Vagina (tissue), 2 donors: ENCODE measurements around the gene SSR3. TPM values are rescaled to one million over a fixed set of nuclear protein-coding genes. Genes with fewer than 3 reads are reported as not detected.
A peak's percentile ranks its signal among the peaks of the same experiment; 100 is the strongest.

Experiments
- DNase-seq, 2 donors: peaks; one replicate each; pipeline ENCODE4 v3.0.0-alpha.2; 2017; ENCODE audit errors: extremely low spot score in 2 of 2
- H3K27ac ChIP-seq: fragments of 200-600 bp; sonication (generic); one replicate; pipeline ENCODE4 v1.5.1; 2019
- H3K27me3 ChIP-seq: fragments of 200-600 bp; sonication (generic); one replicate; pipeline ENCODE4 v1.5.1; 2019
- H3K36me3 ChIP-seq, 2 donors: fragments of 200-600 bp; sonication (generic); one replicate each; pipeline ENCODE4 v1.5.1; 2017 to 2019
- H3K4me1 ChIP-seq: fragments of 200-600 bp; sonication (generic); one replicate; pipeline ENCODE4 v1.5.1; 2019
- H3K4me3 ChIP-seq, 2 donors: fragments of 200-600 bp; sonication (generic); 1 replicate in 1 of 2; 2 replicates in 1 of 2; pipeline ENCODE4 v1.5.1; 2016 to 2019
- H3K9me3 ChIP-seq: fragments of 200-600 bp; sonication (generic); one replicate; pipeline ENCODE4 v1.5.1; 2019
- POLR2A ChIP-seq, 2 donors: fragments of 450-650 bp; IDR thresholded peaks; one replicate each; pipeline ENCODE4 v1.6.1; 2017; ENCODE audit warnings: antibody characterized with exemption in 2 of 2, mild to moderate bottlenecking in 2 of 2, moderate library complexity in 2 of 2
- POLR2AphosphoS5 ChIP-seq, 2 donors: sonication (generic); formaldehyde crosslinking; IDR thresholded peaks; one replicate each; pipeline ENCODE4 v1.9.0; 2017; ENCODE audit warnings: antibody characterized with exemption in 2 of 2, mild to moderate bottlenecking in 2 of 2, low read depth in 1 of 2; ENCODE audit not compliant: insufficient read depth in 1 of 2
- intact Hi-C: fragments of 100-400 bp; cut with DNase I; formaldehyde crosslinking; loops from one replicate; pipeline ENCODE4 v1.15.1; 2023
- total RNA-seq: library from RNA; depleted of rRNA; stranded (reverse); fragments of >200 nt; gene quantifications from one replicate; pipeline ENCODE4 v1.2.3, GENCODE V29; 2016
- TF ChIP-seq, protein P1 (sequence below), 3 experiments: fragments of 450-650 bp in 2 of 3; fragments of 200-600 bp in 1 of 3; sonication (generic) in 1 of 3; IDR thresholded peaks; one replicate each; pipeline ENCODE4 v1.5.1; 2017 to 2019; ENCODE audit warnings: antibody characterized with exemption in 3 of 3, mild to moderate bottlenecking in 2 of 3, moderate library complexity in 2 of 3

SSR3 gene
- total RNA-seq, 1 donor from 2014 or later = 68.0 TPM

DNA sequence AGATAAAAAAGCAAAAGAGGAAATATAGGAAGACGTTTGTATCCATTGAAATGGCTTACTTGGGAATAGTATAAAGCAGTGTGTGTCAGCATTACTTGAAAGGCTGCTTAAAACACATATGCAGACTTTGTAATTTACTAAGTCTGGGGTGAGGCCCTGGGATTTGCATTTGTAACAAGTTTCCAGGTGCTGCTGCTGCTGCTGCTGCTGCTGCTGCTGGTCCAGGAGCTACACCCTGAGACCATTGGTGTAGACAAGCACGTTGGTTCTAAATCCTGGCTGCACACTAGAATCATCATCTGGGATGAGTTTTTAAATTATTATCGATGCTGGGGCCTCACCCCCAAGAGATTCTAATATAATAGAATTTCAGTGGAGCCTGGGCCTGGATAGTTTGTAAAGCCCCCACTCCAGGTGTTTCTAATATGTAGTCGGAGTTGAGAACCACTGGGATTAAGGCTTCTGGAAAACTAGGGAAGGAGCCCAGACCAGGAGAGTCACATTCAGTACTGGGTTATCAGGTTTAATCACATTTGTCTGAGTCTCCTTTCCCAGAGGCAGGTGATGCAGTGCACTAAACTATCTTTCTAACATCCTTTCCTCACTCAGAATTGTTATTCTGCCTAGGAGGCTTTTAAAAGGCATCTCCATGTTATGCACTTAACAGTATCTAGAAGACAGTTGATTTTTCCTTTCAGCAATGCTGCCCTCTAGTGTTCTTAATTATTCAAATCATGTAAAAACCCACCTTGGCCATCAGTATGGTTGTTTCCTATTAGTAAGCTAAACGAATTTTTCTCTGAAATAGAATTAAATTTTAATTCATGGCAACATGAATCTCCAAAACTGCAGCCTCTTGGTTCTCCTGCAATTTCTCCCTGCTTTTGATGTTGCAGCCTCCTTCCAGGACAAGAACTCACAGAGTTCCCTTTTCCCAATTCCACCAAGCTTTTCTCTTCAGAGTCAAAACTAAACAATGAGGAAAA, 45.4 kb downstream of the SSR3 start:
- no peaks in the 10 kb centered on the region for H3K9me3 ChIP-seq
- intact Hi-C loops = loop anchor here (10.0 kb wide), 1 partner anchor 355 kb away; no protein-coding TSS in a partner anchor
- no peaks in the 10 kb centered on the region for H3K4me1 ChIP-seq
- no peak overlapping the region for H3K4me3 ChIP-seq
- no peaks in the 10 kb centered on the region for H3K27me3 ChIP-seq
- TF ChIP-seq, protein P1, sequence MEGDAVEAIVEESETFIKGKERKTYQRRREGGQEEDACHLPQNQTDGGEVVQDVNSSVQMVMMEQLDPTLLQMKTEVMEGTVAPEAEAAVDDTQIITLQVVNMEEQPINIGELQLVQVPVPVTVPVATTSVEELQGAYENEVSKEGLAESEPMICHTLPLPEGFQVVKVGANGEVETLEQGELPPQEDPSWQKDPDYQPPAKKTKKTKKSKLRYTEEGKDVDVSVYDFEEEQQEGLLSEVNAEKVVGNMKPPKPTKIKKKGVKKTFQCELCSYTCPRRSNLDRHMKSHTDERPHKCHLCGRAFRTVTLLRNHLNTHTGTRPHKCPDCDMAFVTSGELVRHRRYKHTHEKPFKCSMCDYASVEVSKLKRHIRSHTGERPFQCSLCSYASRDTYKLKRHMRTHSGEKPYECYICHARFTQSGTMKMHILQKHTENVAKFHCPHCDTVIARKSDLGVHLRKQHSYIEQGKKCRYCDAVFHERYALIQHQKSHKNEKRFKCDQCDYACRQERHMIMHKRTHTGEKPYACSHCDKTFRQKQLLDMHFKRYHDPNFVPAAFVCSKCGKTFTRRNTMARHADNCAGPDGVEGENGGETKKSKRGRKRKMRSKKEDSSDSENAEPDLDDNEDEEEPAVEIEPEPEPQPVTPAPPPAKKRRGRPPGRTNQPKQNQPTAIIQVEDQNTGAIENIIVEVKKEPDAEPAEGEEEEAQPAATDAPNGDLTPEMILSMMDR (IDR thresholded peaks at IDR 0.05) = peak in 2 of 3 experiments; percentile 57
- TF ChIP-seq POLR2A (IDR thresholded peaks at IDR 0.05) (no peak), POLR2AphosphoS5 (IDR thresholded peaks at IDR 0.05; ENCODE audit: insufficient read depth in 1 of 2, low read depth in 1 of 2) (peak in 1 of 2 donors; percentile 28)
- H3K27ac ChIP-seq = no peak overlapping the region
- no peak for DNase-seq
- no peaks in the 10 kb centered on the region for H3K36me3 ChIP-seq

DNA sequence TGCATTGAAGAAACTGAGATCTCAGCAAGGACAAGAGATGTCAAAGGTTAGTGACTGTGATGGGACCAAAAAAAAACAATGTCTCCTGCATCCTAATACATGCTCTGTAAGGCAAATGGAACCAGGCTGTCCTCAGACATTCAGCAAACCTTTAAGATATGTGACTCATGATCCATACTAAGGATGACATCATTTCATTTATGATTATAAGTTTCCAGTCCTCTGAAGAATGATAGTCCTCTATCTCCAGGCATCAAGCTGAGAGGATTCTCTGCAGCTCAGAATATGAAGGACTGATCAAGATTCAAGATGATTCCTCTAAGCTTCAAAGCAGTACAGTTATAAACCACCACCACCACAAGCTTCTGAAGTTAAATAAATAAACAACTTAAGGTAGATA, 47.6 kb downstream of the SSR3 start:
- Histone ChIP-seq H3K36me3 (no peaks in the 10 kb centered on the region), H3K4me3 (no peak overlapping the region), H3K27ac (no peak overlapping the region), H3K9me3 (no peaks in the 10 kb centered on the region), H3K4me1 (no peaks in the 10 kb centered on the region), H3K27me3 (no peaks in the 10 kb centered on the region)
- TF ChIP-seq, protein P1 (IDR thresholded peaks at IDR 0.05) = no peak
- TF ChIP-seq POLR2AphosphoS5 (IDR thresholded peaks at IDR 0.05; ENCODE audit: insufficient read depth in 1 of 2, low read depth in 1 of 2) (no peak), POLR2A (IDR thresholded peaks at IDR 0.05) (no peak)
- no peak for DNase-seq
- intact Hi-C loops = no loop called here

DNA sequence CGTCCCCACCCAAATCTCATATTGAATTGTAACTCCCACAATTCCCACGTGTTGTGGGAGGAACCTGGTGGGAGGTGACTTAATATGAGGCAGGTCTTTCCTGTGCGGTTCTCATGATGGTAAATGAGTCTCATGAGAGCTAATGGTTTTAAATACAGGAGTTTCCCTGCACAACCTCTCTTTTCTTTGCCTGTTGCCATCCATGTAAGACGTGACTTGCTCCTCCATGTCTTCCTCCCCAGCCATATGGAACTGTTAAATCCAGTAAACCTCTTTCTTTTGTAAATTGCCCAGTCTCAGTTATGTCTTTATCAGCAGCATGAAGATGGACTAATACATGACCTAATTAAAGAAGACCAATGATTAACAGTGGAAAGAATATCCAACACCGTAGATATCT, 56.6 kb downstream of the SSR3 start:
- Histone ChIP-seq H3K27me3 (no peaks in the 10 kb centered on the region), H3K4me1 (no peaks in the 10 kb centered on the region), H3K36me3 (no peaks in the 10 kb centered on the region), H3K4me3 (no peak overlapping the region), H3K9me3 (no peaks in the 10 kb centered on the region), H3K27ac (no peak overlapping the region)
- intact Hi-C loops = no loop called here
- no peak for TF ChIP-seq POLR2A (IDR thresholded peaks at IDR 0.05)
- TF ChIP-seq, protein P1 (IDR thresholded peaks at IDR 0.05) = no peak
- no peak for TF ChIP-seq POLR2AphosphoS5 (IDR thresholded peaks at IDR 0.05; ENCODE audit: insufficient read depth in 1 of 2, low read depth in 1 of 2)
- no peak for DNase-seq

DNA sequence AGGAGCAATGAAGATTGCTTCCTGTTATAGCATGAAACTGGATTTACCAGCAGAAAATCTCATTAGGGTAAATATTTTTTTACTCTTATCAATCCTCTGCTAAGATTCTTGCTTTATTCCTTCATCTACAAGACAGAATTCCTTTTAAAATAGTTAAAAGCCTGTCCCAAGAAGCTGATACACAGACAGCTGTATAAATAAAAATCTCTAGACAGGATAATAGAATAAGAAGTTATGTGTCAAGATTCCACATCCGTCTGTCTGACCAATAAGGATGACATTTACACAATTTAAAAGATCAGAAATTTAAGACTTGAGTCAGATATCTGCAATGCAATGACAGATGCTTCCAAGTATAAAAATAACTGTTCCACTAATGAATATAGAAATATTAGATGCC, 57.6 kb downstream of the SSR3 start:
- TF ChIP-seq POLR2A (IDR thresholded peaks at IDR 0.05) (no peak), POLR2AphosphoS5 (IDR thresholded peaks at IDR 0.05; ENCODE audit: insufficient read depth in 1 of 2, low read depth in 1 of 2) (no peak)
- TF ChIP-seq, protein P1 (IDR thresholded peaks at IDR 0.05) = no peak
- Histone ChIP-seq H3K9me3 (no peaks in the 10 kb centered on the region), H3K36me3 (no peaks in the 10 kb centered on the region), H3K4me1 (no peaks in the 10 kb centered on the region), H3K27me3 (no peaks in the 10 kb centered on the region), H3K27ac (no peak overlapping the region), H3K4me3 (no peak overlapping the region)
- DNase-seq = no peak
- intact Hi-C loops = no loop called here

DNA sequence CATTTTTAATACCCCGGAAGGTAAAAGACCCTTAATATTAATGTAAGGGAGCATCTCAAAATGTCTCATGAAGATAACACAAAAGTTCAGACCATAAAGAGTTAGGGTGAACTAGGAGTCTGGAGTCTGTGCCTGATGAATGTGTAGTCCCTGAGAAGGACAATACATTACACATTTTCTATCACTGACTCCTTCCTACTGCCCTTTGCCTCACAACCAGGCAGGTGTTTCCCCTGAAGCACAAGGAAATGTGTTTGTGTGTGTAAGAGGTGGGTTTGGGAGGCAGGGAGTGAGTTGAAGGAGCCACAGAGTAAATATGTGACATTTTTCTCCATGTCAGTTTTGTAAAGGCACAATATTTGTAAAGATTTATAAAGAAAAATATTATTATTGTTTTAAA, 59.1 kb downstream of the SSR3 start:
- Histone ChIP-seq H3K9me3 (no peaks in the 10 kb centered on the region), H3K4me3 (no peak overlapping the region), H3K27me3 (no peaks in the 10 kb centered on the region), H3K27ac (no peak overlapping the region), H3K4me1 (no peaks in the 10 kb centered on the region), H3K36me3 (no peaks in the 10 kb centered on the region)
- no peak for DNase-seq
- intact Hi-C loops = no loop called here
- TF ChIP-seq POLR2A (IDR thresholded peaks at IDR 0.05) (no peak), POLR2AphosphoS5 (IDR thresholded peaks at IDR 0.05; ENCODE audit: insufficient read depth in 1 of 2, low read depth in 1 of 2) (no peak)
- TF ChIP-seq, protein P1 (IDR thresholded peaks at IDR 0.05) = no peak
